CD4-positive, alpha-beta T cell (primary cell): ENCODE measurements around the gene ABHD8. TPM values are rescaled to one million over a fixed set of nuclear protein-coding genes. Genes with fewer than 3 reads are reported as not detected.
A peak's percentile ranks its signal among the peaks of the same experiment; 100 is the strongest.

Experiments
- ATAC-seq: fragments of 200-7000 bp; cut with Tn5 transposase; one replicate; pipeline ENCODE4 v1.10.0; 2022; ENCODE audit warnings: mild to moderate bottlenecking; ENCODE audit not compliant: poor library complexity
- CTCF ChIA-PET: fragments of 350-600 bp; sonication (Branson Sonifier 250); formaldehyde crosslinking; loops from one replicate; lab custom pipeline; 2021; ENCODE audit warnings: antibody characterized with exemption, inconsistent platforms; lab: Charles Lee
- POLR2A ChIA-PET: fragments of 350-600 bp; sonication (Branson Sonifier 250); formaldehyde crosslinking; loops from one replicate; lab custom pipeline; 2021; ENCODE audit warnings: antibody characterized with exemption, inconsistent platforms; lab: Charles Lee
- DNase-seq, 14 experiments: peaks; one replicate each; pipeline ENCODE4 v3.0.0-alpha.2; 2013 to 2020; ENCODE audit warnings: mixed read lengths in 2 of 14
- H3K27ac ChIP-seq, 2 donors: one replicate each; pipeline versions ENCODE4 v1.5.1 to v1.7.0; 2013; ENCODE audit warnings: low read length in 2 of 2, low read depth in 1 of 2, mild to moderate bottlenecking in 1 of 2
- H3K27me3 ChIP-seq, 2 experiments: 1 replicate in 1 of 2; 2 replicates in 1 of 2; pipeline versions ENCODE4 v1.6.1 to v1.7.0; 2013; ENCODE audit warnings: low read length in 2 of 2, control low read depth in 1 of 2, mild to moderate bottlenecking in 1 of 2, moderate library complexity in 1 of 2; ENCODE audit not compliant: insufficient read depth in 2 of 2, control insufficient read depth in 1 of 2
- H3K36me3 ChIP-seq: one replicate; pipeline ENCODE4 v1.6.1; 2013; ENCODE audit warnings: low read length, control low read depth; ENCODE audit not compliant: insufficient read depth
- H3K4me1 ChIP-seq: one replicate; pipeline ENCODE4 v1.6.1; 2013; ENCODE audit warnings: low read length, control low read depth; ENCODE audit not compliant: insufficient read depth
- H3K4me3 ChIP-seq: one replicate; pipeline ENCODE4 v1.5.1; 2013; ENCODE audit warnings: mild to moderate bottlenecking, low read length, moderate library complexity
- H3K9me3 ChIP-seq, 2 experiments: 1 replicate in 1 of 2; 2 replicates in 1 of 2; pipeline versions ENCODE4 v1.6.1 to v1.7.0; 2013; ENCODE audit warnings: low read length in 2 of 2, mild to moderate bottlenecking in 2 of 2, control low read depth in 1 of 2, moderate library complexity in 1 of 2; ENCODE audit not compliant: control insufficient read depth in 1 of 2, insufficient read depth in 1 of 2
- H3K27ac Mint-ChIP-seq: one replicate; pipeline ENCODE4 v1.8.0; 2020; ENCODE audit warnings: mixed read lengths
- H3K27me3 Mint-ChIP-seq: one replicate; pipeline ENCODE4 v1.8.0; 2021; ENCODE audit warnings: mixed read lengths
- H3K36me3 Mint-ChIP-seq: one replicate; pipeline ENCODE4 v1.8.0; 2021; ENCODE audit warnings: low read depth, mixed read lengths
- H3K4me1 Mint-ChIP-seq: one replicate; pipeline ENCODE4 v1.8.0; 2021; ENCODE audit warnings: low read depth, mixed read lengths
- H3K4me3 Mint-ChIP-seq: one replicate; pipeline ENCODE4 v1.8.0; 2020; ENCODE audit warnings: mild to moderate bottlenecking, mixed read lengths
- H3K9me3 Mint-ChIP-seq: one replicate; pipeline ENCODE4 v1.8.0; 2020; ENCODE audit warnings: mixed read lengths
- CTCF ChIP-seq: fragments of 200-600 bp; IDR thresholded peaks from one replicate; pipeline ENCODE4 v1.8.0; 2022; ENCODE audit warnings: antibody characterized with exemption, mild to moderate bottlenecking
- intact Hi-C, 2 experiments: fragments of 100-400 bp; cut with DNase I in 1 of 2; cut with micrococcal nuclease in 1 of 2; formaldehyde crosslinking; loops; one replicate each; pipeline versions ENCODE4 v1.15.1 to v1.9.0; 2023 to 2025; cut with DNase I, micrococcal nuclease
- total RNA-seq, 174 experiments: library from RNA in 2 of 174; stranded (reverse) in 2 of 174; gene quantifications; one replicate each; pipeline ENCODE4 v1.2.3 and lab custom pipeline; 2021 to 2026

Gene ABHD8
- total RNA-seq, 2 experiments from 2014 or later = 4.4 to 4.6 TPM

GRCh38 chr19:17266026-17266425 is 37.2 kb downstream of the ABHD8 start:
- no peak for TF ChIP-seq CTCF
- H3K4me1 ChIP-seq = peaks cover 40% of the 10 kb centered on the region
- H3K27me3 ChIP-seq = no peaks in the 10 kb centered on the region
- ChIA-PET POLR2A (interaction anchor here (1.0 to 3.0 kb wide), 10 partner anchors 8 to 191 kb away, joined by 3 to 17 read pairs (median 6); partner anchors contain the start of genes ANKLE1, DDA1, HAUS8 and MVB12A), CTCF (interaction anchor here (1.1 to 1.9 kb wide), 4 partner anchors 16 to 125 kb away, joined by 3 to 8 read pairs (median 5); no protein-coding TSS in a partner anchor)
- no peak for DNase-seq
- H3K4me3 ChIP-seq = no peak overlapping the region
- H3K36me3 ChIP-seq = peaks cover 9% of the 10 kb centered on the region
- no peak overlapping the region for H3K27ac ChIP-seq
- Mint-ChIP-seq H3K4me1 (peaks cover 15% of the 10 kb centered on the region), H3K27ac (no peak overlapping the region), H3K36me3 (peaks cover 24% of the 10 kb centered on the region), H3K4me3 (no peak overlapping the region), H3K9me3 (no peaks in the 10 kb centered on the region), H3K27me3 (no peaks in the 10 kb centered on the region)
- ATAC-seq = no peak
- intact Hi-C loops = loop anchor here (5.0 to 10.0 kb wide), 3 partner anchors 39 to 201 kb away; partner anchors contain the start of gene OCEL1 (in 1 of the 2)
- no peaks in the 10 kb centered on the region for H3K9me3 ChIP-seq

GRCh38 chr19:17264641-17264979 is 38.6 kb downstream of the ABHD8 start, which contains the start of gene USHBP1:
Gene USHBP1 (minus strand): TSS chr19:17264745. CDS start chr19:17264299, 446 bp downstream.
- no peak within 1 kb of the TSS for H3K27ac ChIP-seq
- ChIA-PET POLR2A (interaction anchor here (1.0 to 1.5 kb wide), 2 partner anchors 139 to 155 kb away, joined by 3 to 5 read pairs; partner anchors contain the start of gene MVB12A), CTCF (no interaction called here)
- Mint-ChIP-seq H3K4me3 (no peak within 1 kb of the TSS), H3K4me1 (peaks cover 20% of the 10 kb centered on the region), H3K36me3 (peaks cover 13% of the 10 kb centered on the region), H3K27ac (no peak within 1 kb of the TSS), H3K27me3 (no peaks in the 10 kb centered on the region), H3K9me3 (no peaks in the 10 kb centered on the region)
- ATAC-seq (no peak), DNase-seq (peak in 1 of 14 experiments; percentile 40)
- H3K27me3 ChIP-seq = no peaks in the 10 kb centered on the region
- intact Hi-C loops = loop anchor here in 1 of 2 experiments (5.0 to 10.0 kb wide), 2 partner anchors 120 to 203 kb away; no protein-coding TSS in a partner anchor
- H3K36me3 ChIP-seq = peaks cover 3% of the 10 kb centered on the region
- TF ChIP-seq CTCF = no peak
- H3K9me3 ChIP-seq = no peaks in the 10 kb centered on the region
- H3K4me3 ChIP-seq = no peak within 1 kb of the TSS
- peaks cover 46% of the 10 kb centered on the region for H3K4me1 ChIP-seq

- H3K4me3 Mint-ChIP-seq = no peak overlapping the region
- peaks cover 45% of the 10 kb centered on the region for H3K4me1 ChIP-seq
- CTCF ChIA-PET = no interaction called here
- intact Hi-C loops = loop anchor here in 1 of 2 experiments (5.0 to 10.0 kb wide), 2 partner anchors 121 to 203 kb away; no protein-coding TSS in a partner anchor
- no peak overlapping the region for H3K27ac ChIP-seq
- H3K4me3 ChIP-seq = no peak overlapping the region
- peaks cover 2% of the 10 kb centered on the region for H3K36me3 ChIP-seq
- TF ChIP-seq CTCF = no peak
- no peaks in the 10 kb centered on the region for H3K9me3 Mint-ChIP-seq
- H3K36me3 Mint-ChIP-seq = peaks cover 13% of the 10 kb centered on the region
- DNase-seq = no peak
- no peaks in the 10 kb centered on the region for H3K9me3 ChIP-seq
- H3K4me1 Mint-ChIP-seq = peaks cover 20% of the 10 kb centered on the region
- POLR2A ChIA-PET = no interaction called here
- H3K27ac Mint-ChIP-seq = no peak overlapping the region
- ATAC-seq = no peak
- H3K27me3 ChIP-seq = no peaks in the 10 kb centered on the region
- no peaks in the 10 kb centered on the region for H3K27me3 Mint-ChIP-seq
These were observed 39.2 kb downstream of the ABHD8 start for GRCh38 chr19:17263712-17264640.
